SK-N-SH treated with all-trans-retinoic acid at 6 μM for 48 hours (cell line): ENCODE results near the gene UBA6.

Experiments used
- ARNTL ChIP-seq: fragments of 450-650 bp; formaldehyde crosslinking; IDR thresholded peaks from 2 replicates; pipeline ENCODE4 v1.5.0; 2020; ENCODE audit warnings: low read depth, mild to moderate bottlenecking, moderate library complexity, borderline replicate concordance
- BACH2 ChIP-seq: fragments of 250-450 bp; sonication (Bioruptor Pico); IDR thresholded peaks from 2 replicates; pipeline ENCODE4 v1.9.0; 2021; ENCODE audit warnings: mild to moderate bottlenecking, borderline replicate concordance
- CSDC2 ChIP-seq: fragments of 250-450 bp; sonication (Bioruptor Pico); IDR thresholded peaks from 2 replicates; pipeline ENCODE4 v1.5.0; 2020; ENCODE audit warnings: mild to moderate bottlenecking, moderate library complexity
- CSRNP3 ChIP-seq: fragments of 250-450 bp; sonication (Bioruptor Pico); IDR thresholded peaks from 2 replicates; pipeline ENCODE4 v1.5.1; 2021; ENCODE audit warnings: mild to moderate bottlenecking, moderate library complexity
- ESRRG ChIP-seq: fragments of 250-450 bp; sonication (Bioruptor Pico); IDR thresholded peaks from 2 replicates; pipeline ENCODE4 v1.6.1; 2021; ENCODE audit warnings: mild to moderate bottlenecking
- ISL1 ChIP-seq: fragments of 250-450 bp; sonication (Bioruptor Pico); IDR thresholded peaks from 2 replicates; pipeline ENCODE4 v2.1.2; 2022; ENCODE audit warnings: mild to moderate bottlenecking, moderate library complexity
- PATZ1 ChIP-seq: fragments of 250-450 bp; sonication (Bioruptor Pico); IDR thresholded peaks from 2 replicates; pipeline ENCODE4 v1.8.0; 2020; ENCODE audit warnings: mild to moderate bottlenecking, moderate library complexity, borderline replicate concordance
- TOX ChIP-seq: fragments of 250-450 bp; sonication (Bioruptor Pico); IDR thresholded peaks from 2 replicates; pipeline ENCODE4 v1.8.0; 2021; ENCODE audit warnings: mild to moderate bottlenecking, moderate library complexity, borderline replicate concordance
- TSHZ2 ChIP-seq: fragments of 250-450 bp; sonication (Bioruptor Pico); IDR thresholded peaks from 2 replicates; pipeline ENCODE4 v1.5.0; 2020; ENCODE audit warnings: mild to moderate bottlenecking, moderate library complexity
- ZFP3 ChIP-seq: fragments of 250-450 bp; sonication (Bioruptor Pico); IDR thresholded peaks from 2 replicates; pipeline ENCODE4 v1.5.0; 2020; ENCODE audit warnings: mild to moderate bottlenecking, moderate library complexity
- ZFP30 ChIP-seq: fragments of 450-650 bp; formaldehyde crosslinking; IDR thresholded peaks from 2 replicates; pipeline ENCODE4 v1.5.0; 2022; ENCODE audit warnings: mild to moderate bottlenecking, moderate library complexity
- ZNF70 ChIP-seq: fragments of 450-650 bp; formaldehyde crosslinking; IDR thresholded peaks from 2 replicates; pipeline ENCODE4 v1.5.0; 2020; ENCODE audit warnings: mild to moderate bottlenecking, moderate library complexity
- ZNF8 ChIP-seq: fragments of 450-650 bp; formaldehyde crosslinking; IDR thresholded peaks from 2 replicates; pipeline ENCODE4 v1.5.0; 2020; ENCODE audit warnings: mild to moderate bottlenecking, moderate library complexity

- TF ChIP-seq PATZ1 (CRISPR knock-in tag) (no peak), ZNF70 (CRISPR knock-in tag) (no peak), TSHZ2 (CRISPR knock-in tag) (no peak), ZFP30 (CRISPR knock-in tag) (no peak), ISL1 (CRISPR knock-in tag) (no peak), CSDC2 (CRISPR knock-in tag) (no peak), ESRRG (no peak), TOX (no peak), CSRNP3 (no peak), BACH2 (CRISPR knock-in tag) (no peak), ZNF8 (CRISPR knock-in tag) (no peak), ZFP3 (CRISPR knock-in tag) (no peak), ARNTL (no peak)
Observed at GRCh38 chr4:67624939-67625338, 76.0 kb downstream of the UBA6 start.
